Tibial nerve (tissue), 4 donors: ENCODE data around the gene SORBS1. TPM values are rescaled to one million over a fixed set of nuclear protein-coding genes. Genes with fewer than 3 reads are reported as not detected.

Source experiments
- DNase-seq, 2 donors: peaks; one replicate each; pipeline ENCODE4 v3.0.0-alpha.2; 2019; ENCODE audit warnings: low spot score in 2 of 2
- H3K27ac ChIP-seq, 4 donors: fragments of 200-600 bp; sonication (generic) in 3 of 4; one replicate each; pipeline ENCODE4 v1.5.1; 2017 to 2019; ENCODE audit warnings: mild to moderate bottlenecking in 1 of 4
- H3K27me3 ChIP-seq, 2 donors: fragments of 200-600 bp; sonication (generic) in 1 of 2; one replicate each; pipeline versions ENCODE4 v1.5.1 to v1.6.0; 2017 to 2019
- H3K36me3 ChIP-seq, 3 donors: fragments of 200-600 bp; sonication (generic); one replicate each; pipeline ENCODE4 v1.5.1; 2018 to 2019
- H3K4me1 ChIP-seq, 4 donors: fragments of 200-600 bp; sonication (generic) in 3 of 4; one replicate each; pipeline ENCODE4 v1.5.1; 2017 to 2019
- H3K4me3 ChIP-seq, 4 donors: fragments of 200-600 bp; sonication (generic) in 3 of 4; one replicate each; pipeline ENCODE4 v1.5.1; 2017 to 2019; ENCODE audit warnings: mild to moderate bottlenecking in 1 of 4, moderate library complexity in 1 of 4
- H3K9me3 ChIP-seq, 4 donors: fragments of 200-600 bp; sonication (generic) in 3 of 4; one replicate each; pipeline ENCODE4 v1.5.1; 2017 to 2019
- CTCF ChIP-seq, 5 experiments: fragments of 200-600 bp in 3 of 5; fragments of 450-650 bp in 2 of 5; sonication (generic) in 3 of 5; IDR thresholded peaks; one replicate each; pipeline ENCODE4 v1.5.1; 2016 to 2019; ENCODE audit warnings: antibody characterized with exemption in 5 of 5, mild to moderate bottlenecking in 3 of 5, moderate library complexity in 2 of 5
- EP300 ChIP-seq, 2 donors: sonication (generic); formaldehyde crosslinking; IDR thresholded peaks; one replicate each; pipeline ENCODE4 v1.6.1; 2017; ENCODE audit warnings: antibody characterized with exemption in 2 of 2, mild to moderate bottlenecking in 1 of 2
- POLR2A ChIP-seq, 2 donors: fragments of 450-650 bp; IDR thresholded peaks; one replicate each; pipeline ENCODE4 v1.6.1; 2017; ENCODE audit warnings: antibody characterized with exemption in 2 of 2, mild to moderate bottlenecking in 2 of 2, moderate library complexity in 2 of 2
- WGBS, 2 donors: methylation state at CpG; one replicate each; pipeline ENCODE4 v1.1.5; 2018; 5-methylcytosine and 5-hydroxymethylcytosine counted together
- total RNA-seq, 4 donors: library from RNA; depleted of rRNA; stranded (reverse); fragments of >200 nt; gene quantifications; one replicate each; pipeline ENCODE4 v1.1.0, GENCODE V29; 2016

Gene SORBS1
- total RNA-seq, 4 donors from 2014 or later: 427 to 623 (median 567) TPM

- Histone ChIP-seq H3K4me3 (no peak overlapping the region), H3K36me3 (peaks cover 0 to 21% (median 3%) of the 10 kb centered on the region in 3 donors), H3K27me3 (no peaks in the 10 kb centered on the region), H3K9me3 (no peaks in the 10 kb centered on the region), H3K4me1 (peaks cover 0 to 32% (median 7%) of the 10 kb centered on the region in 4 donors), H3K27ac (peak overlapping the region in 2 of 4 donors; percentile 66 to 77)
- peak in 1 of 2 donors; percentile 77 for TF ChIP-seq EP300 (IDR thresholded peaks at IDR 0.05)
- TF ChIP-seq CTCF (IDR thresholded peaks at IDR 0.05): no peak
- TF ChIP-seq POLR2A (IDR thresholded peaks at IDR 0.05): no peak
- WGBS, 2 donors: 42 to 45% methylated on average over 8 of the region's 8 CpGs
- peak; percentile 62 to 87 for DNase-seq
Observed at GRCh38 chr10:95308389-95309302, 252.5 kb downstream of the SORBS1 start.

- TF ChIP-seq CTCF (IDR thresholded peaks at IDR 0.05): no peak
- no peak for TF ChIP-seq EP300 (IDR thresholded peaks at IDR 0.05)
- no peak for TF ChIP-seq POLR2A (IDR thresholded peaks at IDR 0.05)
- H3K36me3 ChIP-seq: peaks cover 0 to 4% (median 0%) of the 10 kb centered on the region in 3 donors
- no peaks in the 10 kb centered on the region for H3K27me3 ChIP-seq
- no peak overlapping the region for H3K27ac ChIP-seq
- no peaks in the 10 kb centered on the region for H3K9me3 ChIP-seq
- no peak overlapping the region for H3K4me3 ChIP-seq
- no peak for DNase-seq
- WGBS, 2 donors: 84 to 86% methylated on average over 1 of the region's 1 CpG
- peaks cover 0 to 32% (median 7%) of the 10 kb centered on the region in 4 donors for H3K4me1 ChIP-seq
Observed at GRCh38 chr10:95306851-95307250, 254.3 kb downstream of the SORBS1 start.

- 82 to 89% methylated on average over 3 of the region's 3 CpGs for WGBS, 2 donors
- no peaks in the 10 kb centered on the region for H3K9me3 ChIP-seq
- peaks cover 0 to 4% (median 0%) of the 10 kb centered on the region in 3 donors for H3K36me3 ChIP-seq
- TF ChIP-seq CTCF (IDR thresholded peaks at IDR 0.05): no peak
- TF ChIP-seq EP300 (IDR thresholded peaks at IDR 0.05): no peak
- no peak for TF ChIP-seq POLR2A (IDR thresholded peaks at IDR 0.05)
- H3K27me3 ChIP-seq: no peaks in the 10 kb centered on the region
- no peak for DNase-seq
- H3K4me3 ChIP-seq: no peak overlapping the region
- peak overlapping the region in 1 of 4 donors; percentile 0 for H3K27ac ChIP-seq
- H3K4me1 ChIP-seq: peaks cover 0 to 31% (median 7%) of the 10 kb centered on the region in 4 donors
Observed at GRCh38 chr10:95306318-95306650, 254.9 kb downstream of the SORBS1 start.

GRCh38 chr10:95305606-95306317 lies 255.4 kb downstream of the SORBS1 start:
- no peak for TF ChIP-seq EP300 (IDR thresholded peaks at IDR 0.05)
- no peak for TF ChIP-seq CTCF (IDR thresholded peaks at IDR 0.05)
- no peak for TF ChIP-seq POLR2A (IDR thresholded peaks at IDR 0.05)

More at GRCh38 chr10:95305606-95306317, 255.4 kb downstream of the SORBS1 start:
- Histone ChIP-seq H3K9me3 (no peaks in the 10 kb centered on the region), H3K27me3 (no peaks in the 10 kb centered on the region), H3K4me1 (peaks cover 0 to 26% (median 5%) of the 10 kb centered on the region in 4 donors), H3K4me3 (no peak overlapping the region), H3K27ac (peak overlapping the region in 1 of 4 donors; percentile 0), H3K36me3 (no peaks in the 10 kb centered on the region)
- DNase-seq: no peak
- 66 to 69% methylated on average over 10 of the region's 10 CpGs for WGBS, 2 donors
